Left ventricle myocardium inferior (tissue), 1 donor: ENCODE measurements around the gene SMKR1. TPM values are rescaled to one million over a fixed set of nuclear protein-coding genes. Genes with fewer than 3 reads are reported as not detected.
"Not testable (repeated sequence)": the region's sequence is repeated elsewhere in the genome, so short reads cannot be mapped to it uniquely, and the experiment has no call there.

Experiments used
- DNase-seq: peaks from one replicate; pipeline ENCODE4 v3.0.0-alpha.2; 2020
- H3K27ac ChIP-seq: fragments of 200-600 bp; replicated peaks from 2 replicates; pipeline ENCODE4 v1.8.0; 2021
- H3K27me3 ChIP-seq: fragments of 200-600 bp; 2 replicates; pipeline ENCODE4 v1.8.0; 2021; ENCODE audit warnings: low read depth
- H3K36me3 ChIP-seq: fragments of 200-600 bp; 2 replicates; pipeline ENCODE4 v1.8.0; 2021
- H3K4me1 ChIP-seq: fragments of 200-600 bp; 2 replicates; pipeline ENCODE4 v1.8.0; 2021
- H3K4me3 ChIP-seq: fragments of 200-600 bp; 2 replicates; pipeline ENCODE4 v1.8.0; 2021; ENCODE audit warnings: mild to moderate bottlenecking, moderate library complexity
- H3K9me3 ChIP-seq: fragments of 200-600 bp; replicated peaks from 2 replicates; pipeline ENCODE4 v1.8.0; 2021
- intact Hi-C: fragments of 100-400 bp; cut with micrococcal nuclease; formaldehyde crosslinking; loops from one replicate; pipeline ENCODE4 v1.11.0; 2022
- total RNA-seq: library from RNA; stranded (reverse); fragmentation: NEBNext Ultra II Directional; extraction: Animal tissue kit (Norgen Biotek cat#: 25700); gene quantifications from one replicate; pipeline ENCODE4 v1.2.1, GENCODE V29; 2021
- TF ChIP-seq, protein P1 (sequence below): fragments of 200-600 bp; IDR thresholded peaks from 2 replicates; pipeline ENCODE4 v1.8.0; 2021; ENCODE audit warnings: antibody characterized with exemption, mild to moderate bottlenecking, borderline replicate concordance
- donor health status: DM: no; HTN: yes; CAD: no; lungs with severe emphysema.

The SMKR1 gene
- total RNA-seq, 1 donor from 2014 or later, result not detected

DNA sequence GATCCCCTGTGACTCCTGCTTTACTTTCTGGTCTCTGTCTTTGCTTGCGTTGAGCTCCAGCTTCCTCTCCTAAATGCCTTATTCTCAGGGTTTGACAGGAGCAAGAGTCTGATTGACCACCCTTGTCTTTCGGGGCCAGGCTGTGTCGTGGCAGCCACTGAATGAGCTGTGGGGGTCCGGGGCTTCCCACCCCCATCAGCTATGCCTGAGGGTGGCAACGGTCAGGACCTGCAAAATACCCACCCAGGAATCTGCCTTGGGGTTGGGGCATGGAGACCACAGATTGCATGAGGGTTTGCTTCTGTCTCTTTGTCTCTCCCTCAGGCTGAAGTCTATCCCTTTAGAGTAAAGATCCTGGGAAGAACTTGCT lies 20.6 kb downstream of the SMKR1 start:
- no peak for DNase-seq
- H3K9me3 ChIP-seq, result no peaks in the 10 kb centered on the region
- TF ChIP-seq, protein P1, sequence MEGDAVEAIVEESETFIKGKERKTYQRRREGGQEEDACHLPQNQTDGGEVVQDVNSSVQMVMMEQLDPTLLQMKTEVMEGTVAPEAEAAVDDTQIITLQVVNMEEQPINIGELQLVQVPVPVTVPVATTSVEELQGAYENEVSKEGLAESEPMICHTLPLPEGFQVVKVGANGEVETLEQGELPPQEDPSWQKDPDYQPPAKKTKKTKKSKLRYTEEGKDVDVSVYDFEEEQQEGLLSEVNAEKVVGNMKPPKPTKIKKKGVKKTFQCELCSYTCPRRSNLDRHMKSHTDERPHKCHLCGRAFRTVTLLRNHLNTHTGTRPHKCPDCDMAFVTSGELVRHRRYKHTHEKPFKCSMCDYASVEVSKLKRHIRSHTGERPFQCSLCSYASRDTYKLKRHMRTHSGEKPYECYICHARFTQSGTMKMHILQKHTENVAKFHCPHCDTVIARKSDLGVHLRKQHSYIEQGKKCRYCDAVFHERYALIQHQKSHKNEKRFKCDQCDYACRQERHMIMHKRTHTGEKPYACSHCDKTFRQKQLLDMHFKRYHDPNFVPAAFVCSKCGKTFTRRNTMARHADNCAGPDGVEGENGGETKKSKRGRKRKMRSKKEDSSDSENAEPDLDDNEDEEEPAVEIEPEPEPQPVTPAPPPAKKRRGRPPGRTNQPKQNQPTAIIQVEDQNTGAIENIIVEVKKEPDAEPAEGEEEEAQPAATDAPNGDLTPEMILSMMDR, result no peak
- no peaks in the 10 kb centered on the region for H3K4me1 ChIP-seq
- intact Hi-C loops, result no loop called here
- H3K27ac ChIP-seq, result no peak overlapping the region
- H3K36me3 ChIP-seq, result no peaks in the 10 kb centered on the region
- peaks cover 79% of the 10 kb centered on the region for H3K27me3 ChIP-seq
- H3K4me3 ChIP-seq, result no peak overlapping the region

DNA sequence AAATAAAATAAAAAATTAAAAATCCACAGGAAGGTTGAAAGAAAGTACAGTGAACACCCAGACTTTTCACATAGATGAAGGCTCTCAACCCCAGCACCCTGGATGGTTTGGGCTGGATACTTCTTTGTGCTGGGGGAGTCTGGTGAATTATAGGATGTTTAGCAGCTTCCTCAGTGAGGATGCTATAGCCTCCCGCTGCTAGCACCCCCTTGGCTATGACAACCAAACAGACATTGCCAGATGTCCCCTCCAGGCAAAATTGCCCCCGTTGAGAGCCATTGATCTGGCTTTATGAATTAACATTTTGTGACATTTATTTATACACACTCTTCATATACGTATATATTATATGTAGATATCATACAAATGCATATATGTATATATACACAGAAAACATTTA lies 21.6 kb downstream of the SMKR1 start:
- TF ChIP-seq, protein P1, result no peak
- no peaks in the 10 kb centered on the region for H3K4me1 ChIP-seq
- peaks cover 82% of the 10 kb centered on the region for H3K27me3 ChIP-seq
- intact Hi-C loops, result no loop called here
- H3K36me3 ChIP-seq, result no peaks in the 10 kb centered on the region
- no peaks in the 10 kb centered on the region for H3K9me3 ChIP-seq
- DNase-seq, result no peak
- no peak overlapping the region for H3K4me3 ChIP-seq
- no peak overlapping the region for H3K27ac ChIP-seq

DNA sequence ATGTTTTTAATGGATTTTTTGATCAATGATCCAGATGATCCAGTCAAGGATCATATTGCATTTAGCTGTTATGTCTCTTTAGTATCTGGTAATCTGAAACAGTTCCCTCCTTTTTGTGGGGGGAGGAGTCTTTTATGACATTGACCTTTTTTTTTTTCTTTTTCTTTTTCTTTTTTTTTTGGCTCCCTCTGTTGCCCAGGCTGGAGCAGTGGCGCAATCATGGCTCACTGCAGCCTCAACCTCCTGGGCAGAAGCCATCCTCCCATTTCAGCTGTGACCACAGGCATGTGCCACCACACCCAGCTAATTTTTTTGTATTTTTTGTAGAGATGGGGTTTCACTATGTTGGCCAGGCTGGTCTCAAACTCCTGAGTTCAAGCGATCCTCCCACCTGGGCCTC lies 22.1 kb downstream of the SMKR1 start:
- intact Hi-C loops, DNase-seq, H3K27ac ChIP-seq, H3K36me3 ChIP-seq, H3K9me3 ChIP-seq, H3K4me3 ChIP-seq, H3K4me1 ChIP-seq: not testable (repeated sequence)
- peaks cover 82% of the 10 kb centered on the region for H3K27me3 ChIP-seq

DNA sequence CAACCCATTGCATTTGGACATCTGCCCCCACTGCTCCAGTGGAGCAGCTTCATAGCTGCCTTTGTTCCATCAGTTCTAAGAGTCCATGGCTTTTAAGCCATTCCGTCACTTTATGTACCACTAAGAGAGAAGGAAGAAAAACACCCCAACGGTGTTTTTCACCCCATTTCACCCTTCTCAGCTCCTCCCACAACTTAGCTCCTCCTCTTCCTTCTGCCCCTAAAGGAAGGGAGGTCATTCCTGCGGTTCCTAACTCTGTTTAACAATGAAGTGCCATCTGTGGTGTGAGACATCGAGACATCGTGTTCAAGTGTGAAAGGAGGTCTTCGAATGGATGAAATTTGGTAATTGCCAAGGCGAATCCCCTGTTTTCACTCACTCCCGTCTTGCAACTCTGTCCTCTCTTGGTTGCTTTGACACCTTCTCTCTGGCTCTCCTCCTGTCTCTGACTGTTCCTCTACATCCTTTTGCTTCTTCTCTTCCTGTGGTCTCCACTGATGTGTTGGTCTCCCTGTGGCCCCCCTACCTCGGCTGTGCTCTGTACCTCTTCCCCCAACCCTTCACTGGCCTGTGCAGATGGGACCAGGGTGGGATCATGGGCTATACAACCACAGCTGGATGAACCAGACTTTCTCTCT lies 23.0 kb downstream of the SMKR1 start:
- H3K36me3 ChIP-seq, result no peaks in the 10 kb centered on the region
- H3K4me1 ChIP-seq, result no peaks in the 10 kb centered on the region
- no peak for DNase-seq
- intact Hi-C loops, result no loop called here
- H3K27me3 ChIP-seq, result peaks cover 73% of the 10 kb centered on the region
- TF ChIP-seq, protein P1, result no peak
- H3K27ac ChIP-seq, result no peak overlapping the region
- H3K4me3 ChIP-seq, result no peak overlapping the region
- H3K9me3 ChIP-seq, result no peaks in the 10 kb centered on the region

DNA sequence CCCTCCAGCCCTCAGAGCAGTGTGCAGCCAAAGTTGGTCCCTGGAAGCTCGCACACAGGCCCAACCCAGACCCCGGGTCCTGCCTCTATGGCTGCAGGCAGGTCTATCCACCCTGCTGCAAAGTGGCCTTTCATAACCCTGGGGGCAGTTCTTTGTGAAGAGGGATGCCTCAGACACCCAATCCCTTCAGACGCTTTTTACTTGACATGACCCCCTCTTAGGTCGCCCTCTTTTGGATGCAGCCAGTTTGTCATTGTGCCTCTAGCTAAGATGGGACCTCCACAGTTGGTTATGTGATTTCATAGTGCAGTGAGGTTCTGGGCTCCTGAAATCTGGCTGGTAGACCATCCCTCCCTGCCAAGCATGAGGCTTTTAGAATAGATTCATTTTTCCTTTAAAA lies 27.3 kb downstream of the SMKR1 start:
- H3K36me3 ChIP-seq, result no peaks in the 10 kb centered on the region
- no peaks in the 10 kb centered on the region for H3K9me3 ChIP-seq
- no peak overlapping the region for H3K27ac ChIP-seq
- peaks cover 33% of the 10 kb centered on the region for H3K27me3 ChIP-seq
- H3K4me3 ChIP-seq, result no peak overlapping the region
- TF ChIP-seq, protein P1, result no peak
- intact Hi-C loops, result no loop called here
- H3K4me1 ChIP-seq, result no peaks in the 10 kb centered on the region
- DNase-seq, result no peak

DNA sequence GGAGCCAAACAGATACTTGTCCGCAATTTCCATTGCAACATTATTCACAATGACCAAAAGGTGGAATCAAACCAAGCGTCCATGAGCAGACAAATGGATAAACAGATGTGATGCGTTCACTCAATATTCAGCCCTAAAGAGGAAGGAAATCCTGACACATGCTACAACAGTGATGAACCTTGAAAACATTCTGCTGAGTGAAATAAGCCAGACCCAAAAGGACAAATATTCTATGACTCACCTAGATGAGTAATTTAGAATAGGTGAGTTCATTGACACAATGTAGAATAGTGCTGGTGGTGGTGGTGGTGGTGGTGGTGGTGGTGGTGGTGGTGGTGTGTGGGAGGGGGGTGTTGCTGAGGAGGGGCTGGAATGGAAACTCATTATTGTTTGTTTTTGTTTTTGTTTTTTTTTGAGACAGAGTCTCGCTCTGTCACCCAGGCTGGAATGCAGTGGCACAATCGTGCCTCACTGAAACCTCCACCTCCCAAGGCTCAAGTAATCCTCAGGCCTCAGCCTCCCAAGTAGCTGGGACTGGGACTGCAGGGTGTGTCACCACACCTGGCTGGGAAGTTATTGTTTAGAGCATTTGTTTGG lies 28.6 kb downstream of the SMKR1 start:
- no peaks in the 10 kb centered on the region for H3K4me1 ChIP-seq
- intact Hi-C loops, result no loop called here
- TF ChIP-seq, protein P1, result no peak
- H3K4me3 ChIP-seq, result no peak overlapping the region
- DNase-seq, result no peak
- peaks cover 23% of the 10 kb centered on the region for H3K27me3 ChIP-seq
- H3K27ac ChIP-seq, result no peak overlapping the region
- no peaks in the 10 kb centered on the region for H3K36me3 ChIP-seq
- no peaks in the 10 kb centered on the region for H3K9me3 ChIP-seq
